Endodermal cell (in vitro differentiated cells): Measurements from ENCODE around the gene SDK1. TPM values are rescaled to one million over a fixed set of nuclear protein-coding genes. Genes with fewer than 3 reads are reported as not detected.
"Not testable (repeated sequence)": the region's sequence is repeated elsewhere in the genome, so short reads cannot be mapped to it uniquely, and the experiment has no call there.

ENCODE experiments used
- DNase-seq: peaks from one replicate; pipeline ENCODE4 v3.0.0-alpha.2; 2017
- H3K27ac ChIP-seq: 2 replicates; pipeline ENCODE4 v1.5.1; 2013; ENCODE audit warnings: mild to moderate bottlenecking, low read depth, low read length, moderate library complexity
- H3K27me3 ChIP-seq: 2 replicates; pipeline ENCODE4 v1.6.1; 2013; ENCODE audit warnings: mild to moderate bottlenecking, low read length, moderate library complexity; ENCODE audit not compliant: insufficient read depth, control insufficient read depth, poor library complexity, severe bottlenecking
- H3K36me3 ChIP-seq: 2 replicates; pipeline ENCODE4 v1.7.0; 2013; ENCODE audit warnings: mild to moderate bottlenecking, low read length, moderate library complexity; ENCODE audit not compliant: control insufficient read depth, insufficient read depth
- H3K4me1 ChIP-seq: one replicate; pipeline ENCODE4 v1.7.0; 2013; ENCODE audit warnings: low read length; ENCODE audit not compliant: control insufficient read depth, insufficient read depth
- H3K4me3 ChIP-seq: 2 replicates; pipeline ENCODE4 v1.5.1; 2013; ENCODE audit warnings: mild to moderate bottlenecking, low read length, moderate library complexity
- H3K9ac ChIP-seq: 2 replicates; pipeline ENCODE4 v1.6.1; 2013; ENCODE audit warnings: mild to moderate bottlenecking, low read length, moderate library complexity; ENCODE audit not compliant: poor library complexity, severe bottlenecking; ENCODE audit errors: extremely low read depth
- H3K9me3 ChIP-seq: 2 replicates; pipeline ENCODE4 v1.6.1; 2013; ENCODE audit warnings: mild to moderate bottlenecking, low read length, moderate library complexity; ENCODE audit not compliant: control insufficient read depth
- H3K27ac Mint-ChIP-seq: 2 replicates; pipeline ENCODE4 v1.8.0; 2020; ENCODE audit warnings: mixed read lengths
- H3K27me3 Mint-ChIP-seq: 2 replicates; pipeline ENCODE4 v1.8.0; 2021; ENCODE audit warnings: mild to moderate bottlenecking, mixed read lengths; ENCODE audit not compliant: insufficient read depth
- H3K36me3 Mint-ChIP-seq: 2 replicates; pipeline ENCODE4 v1.8.0; 2020; ENCODE audit warnings: low read depth, mixed read lengths
- H3K4me1 Mint-ChIP-seq: 2 replicates; pipeline ENCODE4 v1.8.0; 2020; ENCODE audit warnings: mixed read lengths
- H3K4me3 Mint-ChIP-seq: 2 replicates; pipeline ENCODE4 v1.8.0; 2020; ENCODE audit warnings: mild to moderate bottlenecking, moderate library complexity, mixed read lengths
- H3K9me3 Mint-ChIP-seq: 2 replicates; pipeline ENCODE4 v1.8.0; 2020; ENCODE audit warnings: mild to moderate bottlenecking, mixed read lengths
- CTCF ChIP-seq: fragments of 200-600 bp; sonication (generic); conservative IDR thresholded peaks from 2 replicates; pipeline ENCODE4 v1.5.0; 2021; ENCODE audit warnings: antibody characterized with exemption, mild to moderate bottlenecking
- WGBS, 2 experiments: methylation state at CpG; one replicate each; pipeline versions ENCODE4 v1.1.5 to v1.1.7; 2013; ENCODE audit warnings: missing lambda C conversion rate in 2 of 2, mixed read lengths in 1 of 2; ENCODE audit not compliant: insufficient coverage in 1 of 2, insufficient read length in 1 of 2; 5-methylcytosine and 5-hydroxymethylcytosine counted together
- total RNA-seq, 2 donors: library from RNA; stranded (reverse); fragmentation: NEBNext Ultra II Directional in 1 of 2; extraction: Animal tissue kit (Norgen Biotek cat#: 25700) in 1 of 2; gene quantifications; 2 replicates in 1 of 2; 3 replicates in 1 of 2; pipeline ENCODE4 v1.2.1, GENCODE V29; 2021

SDK1 gene
- total RNA-seq, 2 donors from 2014 or later, result 22.7 to 23.1 TPM

- Mint-ChIP-seq H3K4me3 (no peak overlapping the region), H3K27me3 (peaks cover 1% of the 10 kb centered on the region), H3K9me3 (no peaks in the 10 kb centered on the region), H3K36me3 (peaks cover 3% of the 10 kb centered on the region), H3K27ac (no peak overlapping the region), H3K4me1 (peaks cover 8% of the 10 kb centered on the region)
- no peaks in the 10 kb centered on the region for H3K4me1 ChIP-seq
- H3K36me3 ChIP-seq, result no peaks in the 10 kb centered on the region
- H3K9ac ChIP-seq, result no peak overlapping the region
- no peaks in the 10 kb centered on the region for H3K9me3 ChIP-seq
- no peak for TF ChIP-seq CTCF
- H3K4me3 ChIP-seq, result no peak overlapping the region
- H3K27ac ChIP-seq, result no peak overlapping the region
- WGBS, 2 experiments, result 92 to 95% methylated on average over 6 to 9 of the region's 9 CpGs
- H3K27me3 ChIP-seq, result no peaks in the 10 kb centered on the region
- no peak for DNase-seq
Measured at GRCh38 chr7:4234886-4235285, 933.8 kb downstream of the SDK1 start.

DNA sequence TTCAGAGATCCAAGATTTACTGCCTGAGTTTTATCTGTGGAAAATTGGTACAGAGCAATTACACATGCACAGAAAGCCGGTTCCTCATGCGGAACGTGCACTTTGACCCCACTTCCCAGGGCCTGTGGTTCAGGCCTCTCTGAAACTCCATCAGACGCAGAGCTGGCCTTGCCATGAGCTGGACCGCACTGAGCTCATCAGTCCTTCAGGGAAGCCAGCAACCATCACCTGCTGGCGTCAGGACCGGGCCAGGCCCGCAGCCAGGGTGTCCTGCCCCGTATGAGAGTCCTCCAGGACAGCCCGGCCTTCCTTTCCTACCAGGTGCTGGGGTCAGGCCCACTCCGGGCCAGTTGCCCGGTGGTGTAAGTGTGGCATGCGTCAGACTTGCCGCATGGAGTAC is 934.5 kb downstream of the SDK1 start:
- Mint-ChIP-seq H3K9me3 (no peaks in the 10 kb centered on the region), H3K27me3 (no peaks in the 10 kb centered on the region), H3K4me3 (no peak overlapping the region), H3K27ac (no peak overlapping the region), H3K4me1 (peaks cover 15% of the 10 kb centered on the region), H3K36me3 (peaks cover 4% of the 10 kb centered on the region)
- 94 to 98% methylated on average over 12 to 14 of the region's 14 CpGs for WGBS, 2 experiments
- H3K4me3 ChIP-seq, result no peak overlapping the region
- no peak overlapping the region for H3K27ac ChIP-seq
- TF ChIP-seq CTCF, result no peak
- no peak for DNase-seq
- H3K36me3 ChIP-seq, result no peaks in the 10 kb centered on the region
- no peak overlapping the region for H3K9ac ChIP-seq
- no peaks in the 10 kb centered on the region for H3K27me3 ChIP-seq
- no peaks in the 10 kb centered on the region for H3K9me3 ChIP-seq
- H3K4me1 ChIP-seq, result no peaks in the 10 kb centered on the region

- no peak for TF ChIP-seq CTCF
- H3K27me3 Mint-ChIP-seq, result no peaks in the 10 kb centered on the region
- Histone ChIP-seq H3K9me3 (no peaks in the 10 kb centered on the region), H3K36me3 (no peaks in the 10 kb centered on the region), H3K9ac (no peak overlapping the region), H3K4me3 (no peak overlapping the region), H3K4me1 (no peaks in the 10 kb centered on the region), H3K27ac (no peak overlapping the region), H3K27me3 (no peaks in the 10 kb centered on the region)
- H3K9me3 Mint-ChIP-seq, result no peaks in the 10 kb centered on the region
- 93 to 100% methylated on average over 4 to 12 of the region's 12 CpGs for WGBS, 2 experiments
- H3K27ac Mint-ChIP-seq, result no peak overlapping the region
- peaks cover 6% of the 10 kb centered on the region for H3K36me3 Mint-ChIP-seq
- DNase-seq, result no peak
- H3K4me3 Mint-ChIP-seq, result no peak overlapping the region
- peaks cover 13% of the 10 kb centered on the region for H3K4me1 Mint-ChIP-seq
Measured at GRCh38 chr7:4236389-4236788, 935.3 kb downstream of the SDK1 start.

DNA sequence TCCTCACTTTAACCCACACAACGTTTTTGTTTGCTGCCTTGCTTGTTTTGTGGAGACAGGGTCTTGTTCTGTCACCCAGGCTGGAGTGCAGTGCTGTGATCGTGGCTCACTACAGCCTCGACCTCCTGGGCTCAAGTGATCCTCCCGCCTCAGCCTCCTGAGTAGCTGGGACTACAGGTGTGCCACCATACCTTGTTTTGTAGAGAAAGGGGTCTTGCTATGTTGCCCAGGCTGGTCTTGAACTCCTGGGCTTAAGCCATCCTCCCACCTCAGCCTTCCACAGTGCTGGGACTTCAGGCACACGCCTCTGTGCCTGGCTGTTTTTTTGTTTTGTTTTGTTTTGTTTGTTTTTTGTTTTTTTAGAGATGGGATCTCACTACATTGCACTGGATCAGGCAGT is 935.8 kb downstream of the SDK1 start:
- DNase-seq, H3K27me3 ChIP-seq, H3K9ac ChIP-seq, H3K4me3 Mint-ChIP-seq, H3K27ac ChIP-seq, H3K9me3 ChIP-seq, H3K4me1 ChIP-seq, H3K27ac Mint-ChIP-seq, H3K4me3 ChIP-seq, H3K36me3 ChIP-seq, H3K36me3 Mint-ChIP-seq, H3K27me3 Mint-ChIP-seq, H3K9me3 Mint-ChIP-seq: not testable (repeated sequence)
- peaks cover 13% of the 10 kb centered on the region for H3K4me1 Mint-ChIP-seq
- 85 to 96% methylated on average over 3 to 5 of the region's 5 CpGs for WGBS, 2 experiments
